Esophagus squamous epithelium (tissue), 5 donors: ENCODE measurements around the gene PLPP6. TPM values are rescaled to one million over a fixed set of nuclear protein-coding genes. Genes with fewer than 3 reads are reported as not detected.
"Not testable (repeated sequence)": the region's sequence is repeated elsewhere in the genome, so short reads cannot be mapped to it uniquely, and the experiment has no call there.

Experiments used
- DNase-seq: peaks from one replicate; lab custom pipeline; 2025; lab: John Stamatoyannopoulos, UW
- H3K27ac ChIP-seq, 4 donors: fragments of 200-600 bp; sonication (generic); one replicate each; pipeline ENCODE4 v1.5.1; 2016 to 2019; ENCODE audit warnings: mild to moderate bottlenecking in 1 of 4
- H3K27me3 ChIP-seq, 4 donors: fragments of 200-600 bp; sonication (generic); 1 replicate in 3 of 4; 2 replicates in 1 of 4; pipeline versions ENCODE4 v1.5.1 to v1.6.0; 2017 to 2021; ENCODE audit warnings: antibody characterized with exemption in 1 of 4
- H3K36me3 ChIP-seq, 3 donors: fragments of 200-600 bp; sonication (generic); one replicate each; pipeline ENCODE4 v1.5.1; 2016 to 2019
- H3K4me1 ChIP-seq, 3 donors: fragments of 200-600 bp; sonication (generic); one replicate each; pipeline ENCODE4 v1.5.1; 2017 to 2019
- H3K4me3 ChIP-seq, 4 donors: fragments of 200-600 bp; sonication (generic); 1 replicate in 3 of 4; 2 replicates in 1 of 4; pipeline ENCODE4 v1.5.1; 2016 to 2019; ENCODE audit warnings: mild to moderate bottlenecking in 2 of 4, moderate library complexity in 1 of 4
- H3K9me3 ChIP-seq, 3 donors: fragments of 200-600 bp; sonication (generic); one replicate each; pipeline ENCODE4 v1.5.1; 2016 to 2019
- POLR2A ChIP-seq, 4 donors: fragments of 450-650 bp; IDR thresholded peaks; one replicate each; pipeline ENCODE4 v1.6.1; 2017; ENCODE audit warnings: antibody characterized with exemption in 4 of 4, mild to moderate bottlenecking in 4 of 4, moderate library complexity in 3 of 4
- WGBS, 2 donors: methylation state at CpG; one replicate each; pipeline ENCODE4 v1.1.5; 2018; 5-methylcytosine and 5-hydroxymethylcytosine counted together
- intact Hi-C: fragments of 100-400 bp; cut with DNase I; formaldehyde crosslinking; loops from one replicate; pipeline ENCODE4 v1.15.0; 2022
- total RNA-seq, 4 donors: library from RNA; depleted of rRNA; stranded (reverse); fragments of >200 nt; gene quantifications; one replicate each; pipeline ENCODE4 v1.1.0, GENCODE V29; 2016
- TF ChIP-seq, protein P1 (sequence below), 6 experiments: fragments of 450-650 bp in 4 of 6; fragments of 200-600 bp in 2 of 6; sonication (generic) in 2 of 6; IDR thresholded peaks; one replicate each; pipeline ENCODE4 v1.5.1; 2016 to 2019; ENCODE audit warnings: antibody characterized with exemption in 6 of 6, mild to moderate bottlenecking in 4 of 6, moderate library complexity in 4 of 6
- donor health status: DM: yes; HTN: yes; CAD: no.

PLPP6 gene
- total RNA-seq, 4 donors from 2014 or later = 6.3 to 9.9 (median 7.7) TPM

DNA sequence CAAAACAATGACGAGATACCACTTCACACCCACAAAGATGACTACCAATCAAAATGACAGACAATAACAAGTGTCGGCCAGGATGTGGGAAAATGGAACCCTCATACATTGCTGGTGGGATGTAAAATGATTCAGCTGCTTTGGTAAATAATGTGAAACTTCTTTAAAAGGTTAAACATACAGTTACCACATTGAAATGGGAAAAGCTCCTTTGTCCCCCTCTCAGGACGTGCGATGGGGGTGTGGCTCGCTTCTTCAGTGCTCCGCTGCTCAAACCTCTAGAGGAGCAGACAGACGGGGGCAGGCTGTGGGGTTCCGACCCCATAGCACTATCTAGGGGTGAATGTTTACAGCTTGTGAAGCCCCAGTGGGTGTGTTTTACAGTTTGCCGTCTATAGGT, 8.0 kb upstream of the PLPP6 start:
- intact Hi-C loops = no loop called here
- no peaks in the 10 kb centered on the region for H3K27me3 ChIP-seq
- H3K36me3 ChIP-seq = no peaks in the 10 kb centered on the region
- no peak overlapping the region for H3K27ac ChIP-seq
- 80 to 81% methylated on average over 9 of the region's 9 CpGs for WGBS, 2 donors
- no peak for DNase-seq
- no peak for TF ChIP-seq POLR2A (IDR thresholded peaks at IDR 0.05)
- TF ChIP-seq, protein P1, sequence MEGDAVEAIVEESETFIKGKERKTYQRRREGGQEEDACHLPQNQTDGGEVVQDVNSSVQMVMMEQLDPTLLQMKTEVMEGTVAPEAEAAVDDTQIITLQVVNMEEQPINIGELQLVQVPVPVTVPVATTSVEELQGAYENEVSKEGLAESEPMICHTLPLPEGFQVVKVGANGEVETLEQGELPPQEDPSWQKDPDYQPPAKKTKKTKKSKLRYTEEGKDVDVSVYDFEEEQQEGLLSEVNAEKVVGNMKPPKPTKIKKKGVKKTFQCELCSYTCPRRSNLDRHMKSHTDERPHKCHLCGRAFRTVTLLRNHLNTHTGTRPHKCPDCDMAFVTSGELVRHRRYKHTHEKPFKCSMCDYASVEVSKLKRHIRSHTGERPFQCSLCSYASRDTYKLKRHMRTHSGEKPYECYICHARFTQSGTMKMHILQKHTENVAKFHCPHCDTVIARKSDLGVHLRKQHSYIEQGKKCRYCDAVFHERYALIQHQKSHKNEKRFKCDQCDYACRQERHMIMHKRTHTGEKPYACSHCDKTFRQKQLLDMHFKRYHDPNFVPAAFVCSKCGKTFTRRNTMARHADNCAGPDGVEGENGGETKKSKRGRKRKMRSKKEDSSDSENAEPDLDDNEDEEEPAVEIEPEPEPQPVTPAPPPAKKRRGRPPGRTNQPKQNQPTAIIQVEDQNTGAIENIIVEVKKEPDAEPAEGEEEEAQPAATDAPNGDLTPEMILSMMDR (IDR thresholded peaks at IDR 0.05) = no peak
- H3K4me3 ChIP-seq = no peak overlapping the region
- no peaks in the 10 kb centered on the region for H3K9me3 ChIP-seq
- H3K4me1 ChIP-seq = no peaks in the 10 kb centered on the region

DNA sequence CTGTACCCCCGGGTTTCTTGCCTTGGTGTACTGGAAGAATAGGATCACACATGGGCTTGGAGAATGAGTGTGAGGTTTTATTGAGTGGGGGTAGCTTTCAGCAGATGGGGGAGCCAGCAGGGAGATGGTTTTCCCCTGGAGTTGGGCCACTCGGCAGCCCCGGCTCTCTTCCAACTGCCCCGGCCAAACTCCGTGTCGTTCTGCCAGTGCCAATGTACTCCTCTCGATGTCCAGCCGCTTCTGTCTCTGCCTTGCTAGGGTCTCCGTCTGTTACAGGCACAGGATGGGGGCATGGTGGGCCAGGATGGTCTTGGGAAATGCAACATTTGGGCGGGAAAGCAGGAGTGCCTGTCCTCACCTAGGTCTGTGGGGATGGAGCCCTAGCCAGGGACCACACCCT, 7.6 kb upstream of the PLPP6 start:
- Histone ChIP-seq H3K4me3 (no peak overlapping the region), H3K9me3 (no peaks in the 10 kb centered on the region), H3K27me3 (no peaks in the 10 kb centered on the region), H3K27ac (no peak overlapping the region), H3K36me3 (no peaks in the 10 kb centered on the region), H3K4me1 (no peaks in the 10 kb centered on the region)
- 83 to 90% methylated on average over 9 to 10 of the region's 10 CpGs for WGBS, 2 donors
- no peak for TF ChIP-seq POLR2A (IDR thresholded peaks at IDR 0.05)
- TF ChIP-seq, protein P1 (IDR thresholded peaks at IDR 0.05) = no peak
- intact Hi-C loops = no loop called here
- no peak for DNase-seq

GRCh38 chr9:4656196-4656595, 5.9 kb upstream of the PLPP6 start:
- H3K4me1 ChIP-seq = not testable (repeated sequence)
- 85 to 90% methylated on average over 3 of the region's 3 CpGs for WGBS, 2 donors

DNA sequence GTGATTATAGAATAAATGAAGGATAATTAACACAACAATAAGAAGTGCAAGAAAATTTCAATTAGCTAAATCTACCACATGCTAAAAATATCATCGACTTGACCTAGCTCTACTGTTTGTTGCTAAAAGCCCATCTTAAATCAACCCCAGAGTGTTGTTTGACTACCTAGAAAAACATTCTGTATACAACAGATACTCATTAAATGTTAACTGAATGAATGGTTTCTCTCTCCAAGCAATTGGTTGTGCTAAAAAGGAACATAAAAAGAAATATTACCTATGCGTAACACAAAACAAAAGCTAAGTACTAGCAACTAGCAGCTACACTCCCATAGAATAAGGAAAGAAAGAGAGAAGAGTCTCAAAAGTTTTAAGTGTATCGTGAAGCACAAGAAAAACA, 5.5 kb upstream of the PLPP6 start:
- H3K9me3 ChIP-seq = no peaks in the 10 kb centered on the region
- H3K4me3 ChIP-seq = no peak overlapping the region
- 65 to 79% methylated on average over 3 of the region's 3 CpGs for WGBS, 2 donors
- no peak for TF ChIP-seq POLR2A (IDR thresholded peaks at IDR 0.05)
- TF ChIP-seq, protein P1 (IDR thresholded peaks at IDR 0.05) = no peak
- no peaks in the 10 kb centered on the region for H3K36me3 ChIP-seq
- H3K27ac ChIP-seq = no peak overlapping the region
- DNase-seq = no peak
- intact Hi-C loops = no loop called here
- H3K27me3 ChIP-seq = no peaks in the 10 kb centered on the region
- peaks cover 0 to 4% (median under 1%) of the 10 kb centered on the region in 3 donors for H3K4me1 ChIP-seq

More at GRCh38 chr9:4656196-4656595, 5.9 kb upstream of the PLPP6 start:
- H3K36me3 ChIP-seq, H3K9me3 ChIP-seq, DNase-seq, H3K4me3 ChIP-seq, H3K27ac ChIP-seq, H3K27me3 ChIP-seq, intact Hi-C loops: not testable (repeated sequence)

GRCh38 chr9:4657426-4658159, 4.5 kb upstream of the PLPP6 start:
- intact Hi-C loops = no loop called here
- 78 to 90% methylated on average over 4 of the region's 4 CpGs for WGBS, 2 donors
- DNase-seq = no peak
- no peaks in the 10 kb centered on the region for H3K27me3 ChIP-seq
- TF ChIP-seq, protein P1 (IDR thresholded peaks at IDR 0.05) = no peak
- no peak for TF ChIP-seq POLR2A (IDR thresholded peaks at IDR 0.05)
- H3K36me3 ChIP-seq = no peaks in the 10 kb centered on the region
- H3K4me3 ChIP-seq = no peak overlapping the region
- no peak overlapping the region for H3K27ac ChIP-seq
- H3K9me3 ChIP-seq = no peaks in the 10 kb centered on the region
- H3K4me1 ChIP-seq = peaks cover 0 to 10% (median 3%) of the 10 kb centered on the region in 3 donors

DNA sequence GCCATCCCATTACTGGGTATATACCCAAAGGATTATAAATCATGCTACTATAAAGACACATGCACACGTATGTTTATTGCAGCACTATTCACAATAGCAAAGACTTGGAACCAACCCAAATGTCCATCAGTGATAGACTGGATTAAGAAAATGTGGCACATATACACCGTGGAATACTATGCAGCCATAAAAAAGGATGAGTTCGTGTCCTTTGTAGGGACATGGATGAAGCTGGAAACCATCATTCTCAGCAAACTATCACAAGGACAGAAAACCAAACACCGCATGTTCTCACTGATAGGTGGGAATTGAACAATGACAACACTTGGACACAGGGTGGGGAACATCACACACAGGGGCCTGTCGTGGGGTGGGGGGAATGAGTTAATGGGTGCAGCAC, 1.4 kb upstream of the PLPP6 start:
- DNase-seq, H3K27me3 ChIP-seq, H3K4me3 ChIP-seq, H3K9me3 ChIP-seq, H3K27ac ChIP-seq, intact Hi-C loops, H3K36me3 ChIP-seq: not testable (repeated sequence)
- H3K4me1 ChIP-seq = peaks cover 0 to 41% (median 32%) of the 10 kb centered on the region in 3 donors
- WGBS, 2 donors = 93% methylated on average over 5 of the region's 5 CpGs
